ENCODE results near the gene LRFN2. TPM values are rescaled to one million over a fixed set of nuclear protein-coding genes. Genes with fewer than 3 reads are reported as not detected.

Gene LRFN2
- total and polyA plus RNA-seq, 2 donors (not counting 1 experiment from before 2014, with no cell fraction given): not detected

DNA sequence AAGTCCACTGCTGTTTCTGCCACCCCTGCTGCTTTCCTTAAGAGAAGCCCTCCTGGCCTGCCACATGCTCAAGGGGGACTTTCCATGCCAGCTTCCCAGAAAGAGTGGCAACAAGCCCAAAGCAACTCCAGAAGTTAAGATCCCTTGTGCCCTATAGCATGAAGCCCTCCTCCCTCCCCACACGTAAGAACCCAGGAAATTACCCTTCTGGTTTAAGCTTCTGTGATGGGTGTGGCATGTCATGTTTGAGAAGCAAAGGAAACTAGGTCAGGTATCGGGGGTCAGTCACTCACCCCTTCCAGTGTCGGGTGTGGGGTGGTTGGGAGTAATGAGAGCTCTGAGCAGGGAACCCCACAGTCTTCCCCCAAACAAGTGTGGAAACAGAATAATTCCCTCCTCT is 196.1 kb downstream of the LRFN2 start:
- intact Hi-C loops (cut with micrococcal nuclease): no loop called here
- H3K4me1 Mint-ChIP-seq: no peaks in the 10 kb centered on the region
- no CpG with 5 or more reads among the region's 3 CpGs for WGBS (ENCODE audit: insufficient coverage)
- H3K4me3 Mint-ChIP-seq: no peak overlapping the region
- ChIA-PET CTCF (no interaction called here), POLR2A (no interaction called here)
- Histone ChIP-seq H4K20me1 (ENCODE audit: control insufficient read depth, insufficient read depth, low read length, poor library complexity, severe bottlenecking) (no peaks in the 10 kb centered on the region), H3K27ac (ENCODE audit: low read length in 2 of 2) (no peak overlapping the region), H3K9me3 (ENCODE audit: control extremely low read depth in 1 of 3, control insufficient read depth in 2 of 3, insufficient read depth in 1 of 3, low read length in 2 of 3) (peaks cover 0 to 8% (median 0%) of the 10 kb centered on the region in 3 donors), H3K4me1 (ENCODE audit: control insufficient read depth in 2 of 2, insufficient read depth in 2 of 2, low read length in 2 of 2) (no peaks in the 10 kb centered on the region), H3K79me2 (ENCODE audit: control insufficient read depth, insufficient read depth, low read length) (no peaks in the 10 kb centered on the region), H2AFZ (ENCODE audit: insufficient read depth, low read depth, low read length, poor library complexity, severe bottlenecking) (no peak overlapping the region), H3K27me3 (replicated peaks in 1 of 4; ENCODE audit: control extremely low read depth in 1 of 4, control insufficient read depth in 3 of 4, insufficient read depth in 4 of 4, low read length in 3 of 4) (no peaks in the 10 kb centered on the region), H3K4me3 (ENCODE audit: control extremely low read depth in 1 of 5, extremely low read depth in 1 of 5, insufficient read depth in 1 of 5, low read depth in 2 of 5, low read length in 4 of 5) (no peak overlapping the region), H3K4me2 (replicated peaks; ENCODE audit: low read depth, low read length, poor library complexity, severe bottlenecking) (no peak overlapping the region), H3K9ac (ENCODE audit: low read length) (no peak overlapping the region), H3K36me3 (replicated peaks in 1 of 2; ENCODE audit: control extremely low read depth in 1 of 2, control insufficient read depth in 1 of 2, extremely low read depth in 1 of 2, insufficient read depth in 2 of 2, low read length in 1 of 2) (no peaks in the 10 kb centered on the region)
- ATAC-seq (ENCODE audit: low read depth): no peak
- no peaks in the 10 kb centered on the region for H3K9me3 Mint-ChIP-seq (ENCODE audit: insufficient read depth)
- DNase-seq: no peak
- peaks cover under 1% of the 10 kb centered on the region for H3K27me3 Mint-ChIP-seq
- TF ChIP-seq, protein P1, sequence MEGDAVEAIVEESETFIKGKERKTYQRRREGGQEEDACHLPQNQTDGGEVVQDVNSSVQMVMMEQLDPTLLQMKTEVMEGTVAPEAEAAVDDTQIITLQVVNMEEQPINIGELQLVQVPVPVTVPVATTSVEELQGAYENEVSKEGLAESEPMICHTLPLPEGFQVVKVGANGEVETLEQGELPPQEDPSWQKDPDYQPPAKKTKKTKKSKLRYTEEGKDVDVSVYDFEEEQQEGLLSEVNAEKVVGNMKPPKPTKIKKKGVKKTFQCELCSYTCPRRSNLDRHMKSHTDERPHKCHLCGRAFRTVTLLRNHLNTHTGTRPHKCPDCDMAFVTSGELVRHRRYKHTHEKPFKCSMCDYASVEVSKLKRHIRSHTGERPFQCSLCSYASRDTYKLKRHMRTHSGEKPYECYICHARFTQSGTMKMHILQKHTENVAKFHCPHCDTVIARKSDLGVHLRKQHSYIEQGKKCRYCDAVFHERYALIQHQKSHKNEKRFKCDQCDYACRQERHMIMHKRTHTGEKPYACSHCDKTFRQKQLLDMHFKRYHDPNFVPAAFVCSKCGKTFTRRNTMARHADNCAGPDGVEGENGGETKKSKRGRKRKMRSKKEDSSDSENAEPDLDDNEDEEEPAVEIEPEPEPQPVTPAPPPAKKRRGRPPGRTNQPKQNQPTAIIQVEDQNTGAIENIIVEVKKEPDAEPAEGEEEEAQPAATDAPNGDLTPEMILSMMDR (IDR thresholded peaks at IDR 0.05): no peak
- no peak overlapping the region for H3K27ac Mint-ChIP-seq

DNA sequence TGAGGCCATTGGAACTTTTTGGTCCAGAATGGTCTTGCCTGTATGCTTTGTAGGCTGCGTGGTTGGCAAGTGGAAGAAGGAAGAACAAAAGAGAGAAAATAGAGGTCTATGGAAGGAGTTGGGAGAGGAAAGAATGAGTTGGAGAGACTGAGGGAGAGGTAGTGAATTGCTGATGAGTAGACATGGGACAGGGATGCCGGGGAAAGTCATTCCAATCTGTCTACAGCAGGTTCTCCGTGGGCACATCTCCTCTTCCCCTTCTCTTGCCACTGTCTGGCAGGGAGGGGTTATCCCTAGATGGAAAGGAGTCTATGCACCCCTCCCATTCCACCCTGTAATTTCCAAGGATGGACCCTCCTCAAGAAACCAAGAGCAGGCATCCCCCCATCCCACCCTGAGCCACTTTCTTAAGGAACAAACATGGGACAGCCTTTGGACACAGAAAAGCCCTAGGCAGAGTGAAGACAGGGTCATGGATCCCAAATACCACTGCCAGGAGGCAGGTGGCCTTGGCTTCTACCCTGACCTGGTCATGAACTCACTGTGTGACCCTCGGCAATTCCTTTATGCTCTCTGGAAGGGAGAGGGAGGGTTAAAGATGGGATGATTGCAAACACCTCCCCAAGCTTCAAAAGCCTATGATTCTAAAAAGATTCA is 196.9 kb downstream of the LRFN2 start:
- WGBS (ENCODE audit: insufficient coverage): 83% methylated on average over 1 of the region's 4 CpGs

More for the DNA sequence above, 196.9 kb downstream of the LRFN2 start:
- Mint-ChIP-seq H3K4me1 (no peaks in the 10 kb centered on the region), H3K4me3 (no peak overlapping the region), H3K27ac (no peak overlapping the region), H3K27me3 (peaks cover 4% of the 10 kb centered on the region), H3K9me3 (ENCODE audit: insufficient read depth) (no peaks in the 10 kb centered on the region)
- no peak overlapping the region for H3K9ac ChIP-seq (ENCODE audit: low read length)
- H3K79me2 ChIP-seq (ENCODE audit: control insufficient read depth, insufficient read depth, low read length): no peaks in the 10 kb centered on the region
- intact Hi-C loops (cut with micrococcal nuclease): no loop called here
- peaks cover 0 to 4% (median 0%) of the 10 kb centered on the region in 4 experiments for H3K27me3 ChIP-seq (replicated peaks in 1 of 4; ENCODE audit: control extremely low read depth in 1 of 4, control insufficient read depth in 3 of 4, insufficient read depth in 4 of 4, low read length in 3 of 4)
- no peaks in the 10 kb centered on the region for H3K4me1 ChIP-seq (ENCODE audit: control insufficient read depth in 2 of 2, insufficient read depth in 2 of 2, low read length in 2 of 2)
- H3K36me3 ChIP-seq (replicated peaks in 1 of 2; ENCODE audit: control extremely low read depth in 1 of 2, control insufficient read depth in 1 of 2, extremely low read depth in 1 of 2, insufficient read depth in 2 of 2, low read length in 1 of 2): no peaks in the 10 kb centered on the region
- ChIA-PET CTCF (no interaction called here), POLR2A (no interaction called here)
- H2AFZ ChIP-seq (ENCODE audit: insufficient read depth, low read depth, low read length, poor library complexity, severe bottlenecking): no peak overlapping the region
- TF ChIP-seq EZH2 (IDR thresholded peaks at IDR 0.05; ENCODE audit: borderline replicate concordance, insufficient read depth, low read depth, low read length, poor library complexity, severe bottlenecking): no peak
- TF ChIP-seq, protein P1 (IDR thresholded peaks at IDR 0.05): no peak
- no peak for DNase-seq
- no peak for ATAC-seq (ENCODE audit: low read depth)
- H3K9me3 ChIP-seq (ENCODE audit: control extremely low read depth in 1 of 3, control insufficient read depth in 2 of 3, insufficient read depth in 1 of 3, low read length in 2 of 3): peaks cover 0 to 8% (median 0%) of the 10 kb centered on the region in 3 donors
- no peak overlapping the region for H3K4me2 ChIP-seq (replicated peaks; ENCODE audit: low read depth, low read length, poor library complexity, severe bottlenecking)
- no peak overlapping the region for H3K27ac ChIP-seq (ENCODE audit: low read length in 2 of 2)
- no peak overlapping the region for H3K4me3 ChIP-seq (ENCODE audit: control extremely low read depth in 1 of 5, extremely low read depth in 1 of 5, insufficient read depth in 1 of 5, low read depth in 2 of 5, low read length in 4 of 5)
- no peaks in the 10 kb centered on the region for H4K20me1 ChIP-seq (ENCODE audit: control insufficient read depth, insufficient read depth, low read length, poor library complexity, severe bottlenecking)
